Measurements from ENCODE around the gene HNRNPF. TPM values are rescaled to one million over a fixed set of nuclear protein-coding genes. Genes with fewer than 3 reads are reported as not detected.
"Not testable (repeated sequence)": the region's sequence is repeated elsewhere in the genome, so short reads cannot be mapped to it uniquely, and the experiment has no call there.

HNRNPF gene
- total and polyA plus RNA-seq, 7 donors: 101 to 194 (median 134) TPM

- Histone ChIP-seq H3K4me1 (no peaks in the 10 kb centered on the region), H3K9me3 (no peaks in the 10 kb centered on the region), H3K27me3 (peaks cover 0 to 20% (median 0%) of the 10 kb centered on the region in 3 donors), H3K4me3 (no peak overlapping the region), H3K36me3 (no peaks in the 10 kb centered on the region), H3K27ac (no peak overlapping the region)
- intact Hi-C loops (cut with DNase I): no loop called here
- TF ChIP-seq EP300 (IDR thresholded peaks at IDR 0.05) (no peak), POLR2A (IDR thresholded peaks at IDR 0.05) (no peak), POLR2AphosphoS5 (IDR thresholded peaks at IDR 0.05) (no peak), CTCF (IDR thresholded peaks at IDR 0.05) (no peak)
- WGBS, 2 donors: 68 to 81% methylated on average over 9 of the region's 9 CpGs
- DNase-seq: no peak
Measured at GRCh38 chr10:43340619-43341018, 68.4 kb downstream of the HNRNPF start.

- intact Hi-C loops (cut with DNase I): no loop called here
- no peak for TF ChIP-seq CTCF (IDR thresholded peaks at IDR 0.05)
- Histone ChIP-seq H3K27me3 (peaks cover 0 to 20% (median 0%) of the 10 kb centered on the region in 3 donors), H3K4me3 (no peak overlapping the region), H3K36me3 (no peaks in the 10 kb centered on the region), H3K4me1 (no peaks in the 10 kb centered on the region), H3K27ac (no peak overlapping the region), H3K9me3 (no peaks in the 10 kb centered on the region)
- no peak for DNase-seq
- 44 to 80% methylated on average over 6 of the region's 6 CpGs for WGBS, 2 donors
Measured at GRCh38 chr10:43340101-43340500, 68.9 kb downstream of the HNRNPF start.

DNA sequence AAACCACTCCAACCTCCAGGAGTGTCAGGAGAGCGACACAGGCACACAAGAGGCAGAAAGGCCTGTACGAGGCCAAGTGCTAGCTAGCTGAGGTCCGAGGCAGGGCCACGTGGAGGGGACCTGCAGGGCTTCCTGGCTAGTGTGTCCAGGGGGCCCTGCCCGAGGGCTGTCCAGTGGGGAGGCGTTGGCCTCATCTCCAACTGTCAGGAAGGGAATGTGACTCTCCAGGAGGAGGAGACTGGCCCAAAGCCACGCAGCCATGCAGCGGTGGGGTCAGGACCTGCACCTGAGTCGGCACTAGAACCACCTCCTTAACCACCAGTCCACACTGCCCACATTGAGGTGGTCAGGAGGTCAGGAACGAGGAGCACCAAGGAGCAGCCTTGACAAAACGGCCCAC is 69.8 kb downstream of the HNRNPF start:
- 70 to 78% methylated on average over 11 of the region's 11 CpGs for WGBS, 2 donors
- Histone ChIP-seq H3K27ac (no peak overlapping the region), H3K4me3 (no peak overlapping the region), H3K9me3 (no peaks in the 10 kb centered on the region), H3K27me3 (peaks cover 0 to 20% (median 0%) of the 10 kb centered on the region in 3 donors), H3K36me3 (no peaks in the 10 kb centered on the region), H3K4me1 (no peaks in the 10 kb centered on the region)
- no peak for DNase-seq
- TF ChIP-seq POLR2A (IDR thresholded peaks at IDR 0.05): no peak
- no peak for TF ChIP-seq POLR2AphosphoS5 (IDR thresholded peaks at IDR 0.05)
- no peak for TF ChIP-seq EP300 (IDR thresholded peaks at IDR 0.05)
- no peak for TF ChIP-seq CTCF (IDR thresholded peaks at IDR 0.05)
- intact Hi-C loops (cut with DNase I): no loop called here

DNA sequence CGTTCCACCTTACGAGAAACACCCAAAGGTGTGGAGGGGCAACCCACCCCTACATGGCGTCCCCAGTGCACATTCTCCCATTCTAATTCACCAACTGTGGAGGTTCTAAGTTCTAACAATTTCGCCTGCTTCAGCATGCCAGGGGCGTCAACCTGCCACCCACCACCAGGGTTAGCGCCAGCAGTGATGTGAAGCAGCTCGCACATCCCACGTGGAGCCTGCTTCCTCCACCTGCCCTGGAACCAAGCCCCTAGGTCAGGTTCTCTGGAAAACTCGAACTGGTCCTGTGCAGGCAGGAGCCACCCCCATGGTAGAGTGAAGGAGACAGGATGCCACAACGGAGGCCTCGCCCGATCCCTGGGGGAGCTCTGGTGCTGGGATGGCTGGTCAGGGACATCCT is 70.9 kb downstream of the HNRNPF start:
- Histone ChIP-seq H3K27ac (no peak overlapping the region), H3K27me3 (peaks cover 0 to 20% (median 0%) of the 10 kb centered on the region in 3 donors), H3K4me3 (no peak overlapping the region), H3K9me3 (no peaks in the 10 kb centered on the region), H3K4me1 (no peaks in the 10 kb centered on the region), H3K36me3 (no peaks in the 10 kb centered on the region)
- 82 to 87% methylated on average over 12 of the region's 12 CpGs for WGBS, 2 donors
- intact Hi-C loops (cut with DNase I): no loop called here
- no peak for DNase-seq
- TF ChIP-seq EP300 (IDR thresholded peaks at IDR 0.05) (no peak), CTCF (IDR thresholded peaks at IDR 0.05) (no peak), POLR2A (IDR thresholded peaks at IDR 0.05) (no peak), POLR2AphosphoS5 (IDR thresholded peaks at IDR 0.05) (no peak)

GRCh38 chr10:43337536-43337935 is 71.5 kb downstream of the HNRNPF start:
- 15 to 17% methylated on average over 7 of the region's 9 CpGs for WGBS, 2 donors
- H3K4me1 ChIP-seq; intact Hi-C loops (cut with DNase I); H3K27ac ChIP-seq; DNase-seq; H3K36me3 ChIP-seq; H3K4me3 ChIP-seq; H3K9me3 ChIP-seq: not testable (repeated sequence)
- peaks cover 0 to 20% (median 0%) of the 10 kb centered on the region in 3 donors for H3K27me3 ChIP-seq
